NOMO-1 treated with DMSO at 0.1 percent for 48 hours (cell line): ENCODE measurements around the gene NBEAL1.
"Not testable (repeated sequence)": the region's sequence is repeated elsewhere in the genome, so short reads cannot be mapped to it uniquely, and the experiment has no call there.

Experiments
- DNase-seq: peaks from one replicate; lab custom pipeline; 2025; ENCODE audit not compliant: unreplicated experiment; lab: John Stamatoyannopoulos, UW

NBEAL1 gene

GRCh38 chr2:203038586-203038985 lies 23.9 kb downstream of the NBEAL1 start:
- DNase-seq: no peak

- not testable (repeated sequence) for DNase-seq
Measured at GRCh38 chr2:203039211-203039610, 24.5 kb downstream of the NBEAL1 start.

GRCh38 chr2:203040966-203041521 lies 26.4 kb downstream of the NBEAL1 start:
- DNase-seq: no peak

- no peak for DNase-seq
Measured at GRCh38 chr2:203042178-203042577, 27.5 kb downstream of the NBEAL1 start.

GRCh38 chr2:203043226-203043625 lies 28.6 kb downstream of the NBEAL1 start:
- DNase-seq: no peak

- DNase-seq: no peak
Measured at GRCh38 chr2:203045867-203046266, 31.2 kb downstream of the NBEAL1 start.

- no peak for DNase-seq
Measured at GRCh38 chr2:203052539-203052938, 37.9 kb downstream of the NBEAL1 start.

- DNase-seq: no peak
Measured at GRCh38 chr2:203059567-203060240, 45.0 kb downstream of the NBEAL1 start.

- no peak for DNase-seq
Measured at GRCh38 chr2:203061346-203061745, 46.7 kb downstream of the NBEAL1 start.

- no peak for DNase-seq
Measured at GRCh38 chr2:203062126-203062525, 47.5 kb downstream of the NBEAL1 start.

GRCh38 chr2:203066519-203067091 lies 51.9 kb downstream of the NBEAL1 start:
- DNase-seq: not testable (repeated sequence)

GRCh38 chr2:203070701-203071100 lies 56.0 kb downstream of the NBEAL1 start:
- no peak for DNase-seq

GRCh38 chr2:203071148-203071547 lies 56.5 kb downstream of the NBEAL1 start:
- DNase-seq: peak; percentile 38

GRCh38 chr2:203072371-203072770 lies 57.7 kb downstream of the NBEAL1 start:
- DNase-seq: no peak

GRCh38 chr2:203077451-203077850 lies 62.8 kb downstream of the NBEAL1 start:
- no peak for DNase-seq

GRCh38 chr2:203080447-203081045 lies 65.9 kb downstream of the NBEAL1 start:
- no peak for DNase-seq

- DNase-seq: no peak
Measured at GRCh38 chr2:203083328-203083727, 68.7 kb downstream of the NBEAL1 start.

- not testable (repeated sequence) for DNase-seq
Measured at GRCh38 chr2:203086381-203086780, 71.7 kb downstream of the NBEAL1 start.

GRCh38 chr2:203090721-203091120 lies 76.0 kb downstream of the NBEAL1 start:
- not testable (repeated sequence) for DNase-seq

GRCh38 chr2:203097735-203098134 lies 83.1 kb downstream of the NBEAL1 start:
- DNase-seq: no peak

GRCh38 chr2:203102357-203102756 lies 87.7 kb downstream of the NBEAL1 start:
- not testable (repeated sequence) for DNase-seq

- no peak for DNase-seq
Measured at GRCh38 chr2:203104273-203104672, 89.6 kb downstream of the NBEAL1 start.
